Endodermal cell (in vitro differentiated cells): ENCODE results near the gene RBM44. TPM values are rescaled to one million over a fixed set of nuclear protein-coding genes. Genes with fewer than 3 reads are reported as not detected.

Experiments used
- DNase-seq: peaks from one replicate; pipeline ENCODE4 v3.0.0-alpha.2; 2017
- H3K27ac ChIP-seq: 2 replicates; pipeline ENCODE4 v1.5.1; 2013; ENCODE audit warnings: mild to moderate bottlenecking, low read depth, low read length, moderate library complexity
- H3K27me3 ChIP-seq: 2 replicates; pipeline ENCODE4 v1.6.1; 2013; ENCODE audit warnings: mild to moderate bottlenecking, low read length, moderate library complexity; ENCODE audit not compliant: insufficient read depth, control insufficient read depth, poor library complexity, severe bottlenecking
- H3K36me3 ChIP-seq: 2 replicates; pipeline ENCODE4 v1.7.0; 2013; ENCODE audit warnings: mild to moderate bottlenecking, low read length, moderate library complexity; ENCODE audit not compliant: control insufficient read depth, insufficient read depth
- H3K4me1 ChIP-seq: one replicate; pipeline ENCODE4 v1.7.0; 2013; ENCODE audit warnings: low read length; ENCODE audit not compliant: control insufficient read depth, insufficient read depth
- H3K4me3 ChIP-seq: 2 replicates; pipeline ENCODE4 v1.5.1; 2013; ENCODE audit warnings: mild to moderate bottlenecking, low read length, moderate library complexity
- H3K9ac ChIP-seq: 2 replicates; pipeline ENCODE4 v1.6.1; 2013; ENCODE audit warnings: mild to moderate bottlenecking, low read length, moderate library complexity; ENCODE audit not compliant: poor library complexity, severe bottlenecking; ENCODE audit errors: extremely low read depth
- H3K9me3 ChIP-seq: 2 replicates; pipeline ENCODE4 v1.6.1; 2013; ENCODE audit warnings: mild to moderate bottlenecking, low read length, moderate library complexity; ENCODE audit not compliant: control insufficient read depth
- H3K27ac Mint-ChIP-seq: 2 replicates; pipeline ENCODE4 v1.8.0; 2020; ENCODE audit warnings: mixed read lengths
- H3K27me3 Mint-ChIP-seq: 2 replicates; pipeline ENCODE4 v1.8.0; 2021; ENCODE audit warnings: mild to moderate bottlenecking, mixed read lengths; ENCODE audit not compliant: insufficient read depth
- H3K36me3 Mint-ChIP-seq: 2 replicates; pipeline ENCODE4 v1.8.0; 2020; ENCODE audit warnings: low read depth, mixed read lengths
- H3K4me1 Mint-ChIP-seq: 2 replicates; pipeline ENCODE4 v1.8.0; 2020; ENCODE audit warnings: mixed read lengths
- H3K4me3 Mint-ChIP-seq: 2 replicates; pipeline ENCODE4 v1.8.0; 2020; ENCODE audit warnings: mild to moderate bottlenecking, moderate library complexity, mixed read lengths
- H3K9me3 Mint-ChIP-seq: 2 replicates; pipeline ENCODE4 v1.8.0; 2020; ENCODE audit warnings: mild to moderate bottlenecking, mixed read lengths
- WGBS, 2 experiments: methylation state at CpG; one replicate each; pipeline versions ENCODE4 v1.1.5 to v1.1.7; 2013; ENCODE audit warnings: missing lambda C conversion rate in 2 of 2, mixed read lengths in 1 of 2; ENCODE audit not compliant: insufficient coverage in 1 of 2, insufficient read length in 1 of 2; 5-methylcytosine and 5-hydroxymethylcytosine counted together
- total RNA-seq, 2 donors: library from RNA; stranded (reverse); fragmentation: NEBNext Ultra II Directional in 1 of 2; extraction: Animal tissue kit (Norgen Biotek cat#: 25700) in 1 of 2; gene quantifications; 2 replicates in 1 of 2; 3 replicates in 1 of 2; pipeline ENCODE4 v1.2.1, GENCODE V29; 2021
- TF ChIP-seq, protein P1 (sequence below): fragments of 200-600 bp; sonication (generic); conservative IDR thresholded peaks from 2 replicates; pipeline ENCODE4 v1.5.0; 2021; ENCODE audit warnings: antibody characterized with exemption, mild to moderate bottlenecking

The RBM44 gene
- total RNA-seq, 2 donors from 2014 or later: 0.42 to 1.2 TPM

DNA sequence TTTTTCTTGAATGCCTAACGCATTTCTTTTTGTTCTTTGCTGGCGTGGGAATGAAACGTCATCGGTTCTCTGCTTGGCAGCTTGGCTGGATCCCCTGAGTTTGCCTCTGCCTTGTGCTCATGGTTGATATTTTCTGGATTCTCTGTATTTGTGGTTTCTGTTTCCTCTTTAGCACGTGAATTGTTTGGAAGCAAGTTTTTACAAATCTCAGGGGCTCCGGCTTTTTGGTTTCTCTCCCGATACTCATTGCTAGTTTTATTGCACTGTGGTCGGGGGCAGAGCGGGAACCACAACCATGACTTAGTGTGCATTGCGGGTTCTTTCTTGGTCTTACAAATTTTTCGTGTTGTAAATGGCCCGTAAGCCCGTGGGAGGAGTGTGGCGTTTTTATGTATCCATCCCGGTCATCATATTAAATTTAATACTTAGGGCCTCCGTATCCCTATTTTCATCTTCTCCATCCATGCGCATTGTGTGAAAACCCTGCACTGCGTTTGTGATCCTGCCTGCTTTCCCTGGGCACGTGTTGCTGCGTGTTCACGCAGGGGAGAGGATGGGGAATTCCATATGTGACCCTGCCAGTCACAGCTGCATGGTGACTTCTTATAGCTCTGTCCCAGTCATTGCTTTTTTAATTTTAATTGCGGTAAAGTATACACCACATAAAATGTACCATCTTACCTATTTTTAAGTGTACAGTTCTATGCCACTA, 70.2 kb downstream of the RBM44 start:
- no peaks in the 10 kb centered on the region for H3K36me3 Mint-ChIP-seq

DNA sequence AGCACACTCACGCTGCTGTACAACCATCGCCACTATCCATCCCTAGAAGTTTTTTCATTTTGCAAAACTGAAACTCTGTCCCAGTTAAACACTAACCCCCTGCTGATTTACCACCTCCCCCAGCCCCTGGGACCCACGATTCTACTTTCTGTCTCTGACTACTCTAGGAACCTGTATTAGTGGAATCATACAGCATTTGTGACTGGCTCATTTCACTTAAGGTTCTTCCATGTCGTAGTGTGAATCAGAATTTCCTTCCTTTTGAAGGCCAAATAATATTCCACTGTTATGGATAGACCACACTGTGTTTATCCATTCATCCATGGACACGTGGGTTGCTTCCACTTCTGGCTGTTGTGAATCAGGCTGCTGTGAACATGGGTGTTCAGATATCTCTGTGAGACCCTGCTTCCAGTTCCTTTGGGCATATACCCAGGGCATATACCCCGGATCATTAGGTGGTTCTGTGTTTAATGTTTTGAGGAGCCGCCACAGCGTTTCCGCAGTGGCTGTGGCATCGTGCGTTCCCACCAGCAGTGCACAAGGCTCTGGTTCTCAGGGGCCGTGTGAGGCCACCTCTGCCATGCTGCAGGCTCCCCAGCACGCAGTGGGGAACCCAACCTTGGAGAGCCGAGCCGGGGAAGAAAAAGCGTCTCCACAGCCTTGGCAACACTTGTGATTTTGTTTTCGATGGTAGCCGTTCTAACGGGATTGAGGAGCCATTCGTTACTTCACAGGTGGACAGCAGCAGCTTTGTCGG, 70.9 kb downstream of the RBM44 start:
- no peak overlapping the region for H3K27ac ChIP-seq
- Mint-ChIP-seq H3K36me3 (no peaks in the 10 kb centered on the region), H3K27me3 (no peaks in the 10 kb centered on the region), H3K4me3 (no peak overlapping the region), H3K27ac (no peak overlapping the region), H3K4me1 (no peaks in the 10 kb centered on the region), H3K9me3 (no peaks in the 10 kb centered on the region)
- H3K36me3 ChIP-seq: no peaks in the 10 kb centered on the region
- TF ChIP-seq, protein P1, sequence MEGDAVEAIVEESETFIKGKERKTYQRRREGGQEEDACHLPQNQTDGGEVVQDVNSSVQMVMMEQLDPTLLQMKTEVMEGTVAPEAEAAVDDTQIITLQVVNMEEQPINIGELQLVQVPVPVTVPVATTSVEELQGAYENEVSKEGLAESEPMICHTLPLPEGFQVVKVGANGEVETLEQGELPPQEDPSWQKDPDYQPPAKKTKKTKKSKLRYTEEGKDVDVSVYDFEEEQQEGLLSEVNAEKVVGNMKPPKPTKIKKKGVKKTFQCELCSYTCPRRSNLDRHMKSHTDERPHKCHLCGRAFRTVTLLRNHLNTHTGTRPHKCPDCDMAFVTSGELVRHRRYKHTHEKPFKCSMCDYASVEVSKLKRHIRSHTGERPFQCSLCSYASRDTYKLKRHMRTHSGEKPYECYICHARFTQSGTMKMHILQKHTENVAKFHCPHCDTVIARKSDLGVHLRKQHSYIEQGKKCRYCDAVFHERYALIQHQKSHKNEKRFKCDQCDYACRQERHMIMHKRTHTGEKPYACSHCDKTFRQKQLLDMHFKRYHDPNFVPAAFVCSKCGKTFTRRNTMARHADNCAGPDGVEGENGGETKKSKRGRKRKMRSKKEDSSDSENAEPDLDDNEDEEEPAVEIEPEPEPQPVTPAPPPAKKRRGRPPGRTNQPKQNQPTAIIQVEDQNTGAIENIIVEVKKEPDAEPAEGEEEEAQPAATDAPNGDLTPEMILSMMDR: no peak
- H3K9ac ChIP-seq: no peak overlapping the region
- H3K4me1 ChIP-seq: no peaks in the 10 kb centered on the region
- H3K4me3 ChIP-seq: no peak overlapping the region
- H3K27me3 ChIP-seq: no peaks in the 10 kb centered on the region
- DNase-seq: no peak
- no peaks in the 10 kb centered on the region for H3K9me3 ChIP-seq
- 93 to 94% methylated on average over 20 to 21 of the region's 21 CpGs for WGBS, 2 experiments

More for the DNA sequence above, 70.2 kb downstream of the RBM44 start:
- no peak overlapping the region for H3K4me3 Mint-ChIP-seq
- Histone ChIP-seq H3K4me3 (no peak overlapping the region), H3K9me3 (no peaks in the 10 kb centered on the region), H3K27me3 (no peaks in the 10 kb centered on the region), H3K4me1 (no peaks in the 10 kb centered on the region), H3K36me3 (no peaks in the 10 kb centered on the region), H3K27ac (no peak overlapping the region), H3K9ac (no peak overlapping the region)
- H3K27ac Mint-ChIP-seq: no peak overlapping the region
- no peaks in the 10 kb centered on the region for H3K4me1 Mint-ChIP-seq
- TF ChIP-seq, protein P1: no peak
- H3K9me3 Mint-ChIP-seq: no peaks in the 10 kb centered on the region
- DNase-seq: no peak
- H3K27me3 Mint-ChIP-seq: no peaks in the 10 kb centered on the region
- WGBS, 2 experiments: 93 to 95% methylated on average over 17 to 22 of the region's 22 CpGs

DNA sequence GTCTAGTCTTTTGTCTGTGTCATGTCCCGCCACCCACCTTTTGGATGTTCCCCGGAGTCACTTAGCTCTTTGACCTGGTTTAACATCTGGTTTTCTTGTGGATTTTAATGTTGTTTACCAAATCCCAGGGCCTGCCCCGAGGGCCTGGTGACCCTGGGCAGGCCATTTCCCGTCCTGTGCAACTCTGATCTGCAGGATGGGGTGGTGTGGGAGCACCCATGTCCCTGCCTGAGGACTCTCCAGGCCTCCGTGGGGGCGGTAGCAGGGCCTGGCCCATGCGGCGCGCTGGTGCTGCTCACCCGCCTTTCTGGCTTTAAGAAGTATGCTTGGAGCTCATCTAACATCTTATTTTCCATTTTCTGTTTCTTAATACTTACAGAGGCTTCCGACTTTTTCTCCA, 71.5 kb downstream of the RBM44 start:
- DNase-seq: no peak
- H3K27me3 ChIP-seq: no peaks in the 10 kb centered on the region
- no peaks in the 10 kb centered on the region for H3K27me3 Mint-ChIP-seq
- 86 to 91% methylated on average over 5 to 11 of the region's 11 CpGs for WGBS, 2 experiments
- H3K9me3 ChIP-seq: no peaks in the 10 kb centered on the region
- no peak overlapping the region for H3K9ac ChIP-seq
- no peaks in the 10 kb centered on the region for H3K4me1 ChIP-seq
- H3K4me3 Mint-ChIP-seq: no peak overlapping the region
- H3K27ac ChIP-seq: no peak overlapping the region
- H3K9me3 Mint-ChIP-seq: no peaks in the 10 kb centered on the region
- H3K36me3 ChIP-seq: no peaks in the 10 kb centered on the region
- H3K36me3 Mint-ChIP-seq: no peaks in the 10 kb centered on the region
- H3K27ac Mint-ChIP-seq: no peak overlapping the region
- TF ChIP-seq, protein P1: no peak
- H3K4me1 Mint-ChIP-seq: no peaks in the 10 kb centered on the region
- no peak overlapping the region for H3K4me3 ChIP-seq
